Measurements from ENCODE around the gene HES6. TPM values are rescaled to one million over a fixed set of nuclear protein-coding genes. Genes with fewer than 3 reads are reported as not detected.
A peak's percentile ranks its signal among the peaks of the same experiment; 100 is the strongest.

The HES6 gene
- total RNA-seq, 1 donor from 2014 or later = 10.3 TPM

DNA sequence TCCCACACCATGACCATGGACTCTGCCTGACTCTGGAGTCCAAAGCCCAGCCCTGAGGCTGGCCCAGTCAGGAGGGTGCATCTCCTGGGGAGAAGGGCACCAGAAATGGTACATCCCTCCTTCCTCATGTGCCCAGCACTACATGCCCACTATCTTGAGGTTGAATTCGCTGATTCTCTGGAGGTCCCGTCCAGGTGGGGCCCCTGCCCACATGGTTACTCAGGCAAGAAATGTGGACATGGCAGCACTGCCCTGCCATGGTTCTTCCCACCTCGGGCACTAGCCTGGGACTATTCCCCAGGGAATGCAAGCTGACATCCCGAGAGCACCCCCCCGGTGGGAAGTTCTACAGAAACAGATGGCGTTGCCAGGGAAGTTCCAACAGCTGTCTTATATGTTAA is 15.3 kb upstream of the HES6 start:
- Mint-ChIP-seq H3K27ac (no peak overlapping the region), H3K4me3 (no peak overlapping the region), H3K9me3 (no peaks in the 10 kb centered on the region), H3K36me3 (ENCODE audit: low read depth) (peaks cover 43% of the 10 kb centered on the region), H3K27me3 (no peaks in the 10 kb centered on the region), H3K4me1 (peaks cover 5% of the 10 kb centered on the region)
- intact Hi-C loops (cut with micrococcal nuclease) = no loop called here
- DNase-seq = no peak

DNA sequence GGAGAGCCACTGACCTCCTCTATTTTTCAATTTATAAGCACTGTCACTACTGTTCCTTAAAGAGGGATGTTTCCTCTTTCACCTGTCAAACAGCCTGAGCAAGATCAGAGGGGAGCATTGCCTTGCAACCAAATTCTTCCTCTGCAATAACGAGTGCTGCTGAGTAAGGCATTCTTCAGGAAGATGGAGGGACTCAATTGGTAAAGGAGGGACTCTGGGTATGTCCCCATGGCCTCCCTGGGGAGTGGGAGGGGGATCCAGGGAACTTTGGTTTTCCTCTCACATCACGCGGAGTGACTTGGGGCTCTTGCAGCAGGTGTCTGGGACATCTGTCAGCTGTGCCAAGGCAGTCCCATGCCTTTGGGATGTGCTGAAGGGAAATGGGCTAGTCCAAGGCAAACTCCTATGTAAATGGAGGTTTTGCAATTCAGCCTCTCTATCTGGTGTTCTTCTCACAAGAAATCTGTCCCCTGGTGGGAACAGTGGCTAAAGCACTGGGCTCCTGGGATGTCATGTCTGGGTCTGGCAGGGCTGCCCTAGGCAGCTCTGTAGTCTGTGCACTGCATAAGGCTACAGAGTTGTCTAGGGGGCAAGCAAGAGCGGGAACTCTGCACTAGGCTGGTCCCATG is 14.4 kb upstream of the HES6 start:
- peaks cover 41% of the 10 kb centered on the region for H3K36me3 Mint-ChIP-seq (ENCODE audit: low read depth)

DNA sequence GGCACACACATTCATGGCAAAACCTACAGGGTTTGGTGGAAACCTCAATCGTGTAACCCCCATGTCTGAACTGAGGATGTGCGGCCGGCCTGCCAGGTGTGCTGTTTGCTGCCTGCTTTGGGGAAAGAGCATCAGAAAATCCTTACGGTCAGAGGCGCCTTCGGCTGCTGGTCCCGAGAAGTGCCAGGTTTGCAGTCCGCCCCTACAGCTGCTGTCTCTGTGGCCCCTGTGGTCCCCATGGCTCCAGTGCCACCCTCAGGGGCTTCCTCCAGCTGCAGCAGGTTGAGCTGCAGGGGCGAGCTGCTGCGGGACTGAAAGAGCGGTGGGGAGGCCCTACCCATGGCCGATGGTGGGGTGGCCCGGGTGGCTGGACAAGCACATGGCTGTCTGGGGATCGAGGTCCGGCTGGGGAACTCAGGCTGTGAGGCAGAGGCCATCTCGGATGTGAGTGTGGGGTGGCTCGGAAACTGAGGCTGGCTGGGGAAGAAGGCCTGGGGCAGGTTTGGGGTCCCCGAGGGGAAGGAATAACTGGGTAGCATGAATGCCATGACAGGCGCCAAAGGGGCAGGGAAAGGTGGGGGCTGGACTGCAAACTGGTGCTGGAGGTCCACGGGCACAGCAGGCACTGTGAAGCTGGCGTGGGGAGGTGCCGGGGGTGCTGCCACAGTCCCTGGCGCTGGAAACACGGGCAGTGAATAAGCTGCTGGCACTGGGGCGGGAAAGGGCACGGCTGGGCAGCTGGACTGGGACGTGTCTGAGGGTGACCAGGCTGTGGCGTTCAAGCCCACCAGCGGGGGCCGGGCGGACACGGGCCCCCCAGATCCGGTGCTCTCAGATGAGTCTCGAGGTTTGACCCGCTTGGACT is 13.2 kb upstream of the HES6 start:
- Mint-ChIP-seq H3K27ac (no peak overlapping the region), H3K4me1 (no peaks in the 10 kb centered on the region)

More for the DNA sequence above, 14.4 kb upstream of the HES6 start:
- intact Hi-C loops (cut with micrococcal nuclease) = no loop called here
- Mint-ChIP-seq H3K9me3 (no peaks in the 10 kb centered on the region), H3K27ac (no peak overlapping the region), H3K4me1 (no peaks in the 10 kb centered on the region), H3K27me3 (no peaks in the 10 kb centered on the region), H3K4me3 (no peak overlapping the region)
- no peak for DNase-seq

DNA sequence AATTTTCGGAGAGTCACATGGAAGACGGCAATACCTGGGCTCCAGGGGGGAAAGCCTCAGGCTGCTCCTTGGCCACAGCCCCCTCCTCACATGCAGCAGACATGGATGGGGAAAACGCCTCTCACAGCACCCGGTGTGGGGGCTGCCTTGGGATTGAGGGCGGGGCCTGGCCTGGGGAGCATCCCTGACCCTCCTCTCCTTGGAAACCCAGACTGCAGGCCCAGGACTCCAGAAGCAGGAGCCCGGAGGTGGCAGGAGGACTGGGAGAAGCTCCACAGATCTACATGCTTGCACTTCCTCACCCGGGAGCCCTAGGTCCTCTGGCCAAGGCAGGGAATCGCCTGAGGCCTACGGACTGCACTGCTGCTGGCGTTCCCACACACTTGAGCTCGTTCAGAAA is 12.1 kb upstream of the HES6 start:
- intact Hi-C loops (cut with micrococcal nuclease) = no loop called here
- H3K9me3 Mint-ChIP-seq = no peaks in the 10 kb centered on the region

More for the DNA sequence above, 13.2 kb upstream of the HES6 start:
- Mint-ChIP-seq H3K4me3 (no peak overlapping the region), H3K9me3 (no peaks in the 10 kb centered on the region), H3K27me3 (no peaks in the 10 kb centered on the region), H3K36me3 (ENCODE audit: low read depth) (peaks cover 37% of the 10 kb centered on the region)
- intact Hi-C loops (cut with micrococcal nuclease) = no loop called here
- DNase-seq = no peak

DNA sequence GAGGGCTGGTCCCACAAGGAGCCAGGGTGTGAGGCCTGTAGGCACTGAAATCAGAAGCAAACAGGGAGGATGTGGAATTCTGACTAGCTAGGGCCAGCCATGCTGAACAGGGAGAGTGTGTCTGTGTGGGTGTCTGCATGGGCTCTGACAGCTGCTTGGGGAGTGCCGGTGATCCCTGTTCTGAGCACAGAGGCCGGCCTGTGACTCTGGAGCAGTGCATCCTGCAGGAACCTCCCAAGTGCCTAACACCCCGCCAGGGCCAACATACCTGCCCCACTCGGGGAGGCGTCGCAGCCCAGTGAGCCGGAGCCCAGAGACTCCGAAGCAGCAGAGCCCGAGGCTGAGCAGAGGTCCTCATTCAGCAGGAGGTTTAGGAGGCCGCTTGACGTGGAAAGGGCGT is 11.5 kb upstream of the HES6 start:
- no peaks in the 10 kb centered on the region for H3K4me1 Mint-ChIP-seq
- H3K9me3 Mint-ChIP-seq = no peaks in the 10 kb centered on the region
- no peak overlapping the region for H3K27ac Mint-ChIP-seq

More for the DNA sequence above, 12.1 kb upstream of the HES6 start:
- DNase-seq = no peak
- no peak overlapping the region for H3K27ac Mint-ChIP-seq
- H3K4me3 Mint-ChIP-seq = no peak overlapping the region
- H3K36me3 Mint-ChIP-seq (ENCODE audit: low read depth) = peaks cover 40% of the 10 kb centered on the region
- no peaks in the 10 kb centered on the region for H3K4me1 Mint-ChIP-seq
- H3K27me3 Mint-ChIP-seq = no peaks in the 10 kb centered on the region

DNA sequence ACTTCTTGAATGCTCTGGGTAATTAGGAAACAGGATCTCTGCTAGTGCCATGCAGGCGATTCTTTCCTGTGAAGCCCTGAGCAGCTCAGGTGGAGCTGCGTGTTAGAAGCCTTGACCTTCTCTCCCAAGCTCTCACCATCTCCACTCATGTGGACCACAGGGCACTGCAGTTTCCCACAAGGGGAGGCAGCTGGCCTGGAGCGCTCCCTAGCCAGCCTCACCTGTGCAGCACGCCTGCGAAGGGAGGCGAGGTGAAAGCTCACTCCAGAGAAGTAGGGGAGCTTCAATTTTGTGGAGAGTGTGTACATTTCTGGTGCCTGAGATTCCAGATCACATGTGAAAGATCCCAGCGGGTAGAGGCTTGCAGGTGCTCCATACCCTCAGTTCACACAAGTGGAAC is 11.1 kb upstream of the HES6 start:
- Mint-ChIP-seq H3K4me1 (no peaks in the 10 kb centered on the region), H3K4me3 (no peak overlapping the region)

More for the DNA sequence above, 11.5 kb upstream of the HES6 start:
- peaks cover 39% of the 10 kb centered on the region for H3K36me3 Mint-ChIP-seq (ENCODE audit: low read depth)
- no peak overlapping the region for H3K4me3 Mint-ChIP-seq
- H3K27me3 Mint-ChIP-seq = no peaks in the 10 kb centered on the region
- no peak for DNase-seq
- intact Hi-C loops (cut with micrococcal nuclease) = no loop called here

DNA sequence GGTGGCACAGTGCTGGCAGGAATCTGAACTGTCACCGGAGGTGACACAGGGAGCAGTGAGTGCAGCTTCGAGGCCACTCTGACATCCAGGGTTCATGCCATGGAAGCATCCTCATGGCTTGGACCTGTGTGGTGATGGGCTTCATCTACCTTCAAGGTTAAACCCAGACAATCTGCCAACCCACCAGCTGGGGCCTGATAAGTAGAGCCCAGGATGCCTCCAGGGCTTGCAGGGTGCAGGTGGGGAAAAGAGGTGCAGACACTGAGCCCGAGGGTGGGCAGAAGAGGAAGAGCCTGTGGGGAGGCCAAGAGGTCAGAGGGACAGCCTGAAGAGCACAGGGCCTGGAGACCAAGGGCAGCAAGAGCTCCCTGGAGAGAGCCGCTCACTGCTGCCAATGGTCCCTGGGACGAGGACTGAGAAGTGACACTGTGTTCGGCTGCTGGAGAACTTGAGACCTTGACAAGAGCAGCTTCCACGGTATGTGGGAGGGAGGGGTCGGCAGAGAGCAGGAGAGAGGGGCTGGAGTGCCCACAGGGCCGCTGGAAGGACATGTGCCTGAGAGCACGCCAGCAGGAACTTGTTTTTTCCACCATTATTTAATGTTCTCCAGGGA is 8.1 kb upstream of the HES6 start:
- H3K9me3 Mint-ChIP-seq = no peaks in the 10 kb centered on the region
- peaks cover 33% of the 10 kb centered on the region for H3K36me3 Mint-ChIP-seq (ENCODE audit: low read depth)
- no peak overlapping the region for H3K27ac Mint-ChIP-seq
- intact Hi-C loops (cut with micrococcal nuclease) = no loop called here
- no peak overlapping the region for H3K4me3 Mint-ChIP-seq
- no peaks in the 10 kb centered on the region for H3K4me1 Mint-ChIP-seq
- DNase-seq = no peak
- H3K27me3 Mint-ChIP-seq = no peaks in the 10 kb centered on the region

More for the DNA sequence above, 11.1 kb upstream of the HES6 start:
- Mint-ChIP-seq H3K27me3 (no peaks in the 10 kb centered on the region), H3K9me3 (no peaks in the 10 kb centered on the region), H3K27ac (no peak overlapping the region), H3K36me3 (ENCODE audit: low read depth) (peaks cover 39% of the 10 kb centered on the region)
- DNase-seq = no peak
- intact Hi-C loops (cut with micrococcal nuclease) = no loop called here

DNA sequence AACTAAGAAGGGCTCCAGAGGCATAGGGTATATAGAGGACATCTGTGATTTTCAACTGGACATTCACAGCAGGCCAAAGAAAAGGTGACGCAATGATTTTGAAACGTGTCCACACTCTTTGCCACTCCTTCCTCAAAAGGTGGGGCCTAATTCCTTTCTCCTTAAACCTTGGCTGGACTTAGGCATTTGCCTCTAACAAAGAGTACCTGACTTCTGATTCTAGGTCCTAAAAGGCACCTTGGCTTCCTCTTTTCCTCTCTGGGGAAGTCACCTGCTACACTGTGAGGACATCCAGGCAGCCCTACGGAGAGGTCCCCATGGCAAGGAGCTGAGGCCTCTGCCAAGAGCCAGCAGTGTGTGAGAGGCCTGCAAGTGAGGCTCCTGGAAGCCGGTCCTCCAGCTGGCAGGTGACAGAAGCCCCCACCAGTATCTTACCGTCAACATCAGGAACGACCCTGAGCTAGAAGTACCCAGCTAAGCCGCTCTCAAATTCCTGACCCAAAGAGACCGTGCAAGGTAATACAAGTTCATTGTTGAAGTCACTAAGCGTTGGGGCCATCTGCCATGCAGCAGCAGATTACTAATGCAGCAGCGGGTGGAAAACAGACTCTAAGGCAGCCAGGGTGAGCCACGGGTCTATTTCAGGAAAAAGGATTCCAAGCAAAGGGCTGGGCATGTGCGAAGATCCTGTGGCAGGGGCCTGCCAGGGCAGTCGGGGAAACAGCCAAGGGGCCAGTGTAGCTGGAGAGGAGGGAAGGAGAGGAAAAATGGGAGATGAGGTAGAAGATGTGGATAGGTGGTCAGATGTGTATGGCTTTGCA is 7.4 kb upstream of the HES6 start:
- Mint-ChIP-seq H3K36me3 (ENCODE audit: low read depth) (peaks cover 32% of the 10 kb centered on the region), H3K9me3 (no peaks in the 10 kb centered on the region), H3K27me3 (peaks cover 2% of the 10 kb centered on the region), H3K4me3 (no peak overlapping the region), H3K27ac (no peak overlapping the region), H3K4me1 (no peaks in the 10 kb centered on the region)
- intact Hi-C loops (cut with micrococcal nuclease) = no loop called here
- DNase-seq = no peak

DNA sequence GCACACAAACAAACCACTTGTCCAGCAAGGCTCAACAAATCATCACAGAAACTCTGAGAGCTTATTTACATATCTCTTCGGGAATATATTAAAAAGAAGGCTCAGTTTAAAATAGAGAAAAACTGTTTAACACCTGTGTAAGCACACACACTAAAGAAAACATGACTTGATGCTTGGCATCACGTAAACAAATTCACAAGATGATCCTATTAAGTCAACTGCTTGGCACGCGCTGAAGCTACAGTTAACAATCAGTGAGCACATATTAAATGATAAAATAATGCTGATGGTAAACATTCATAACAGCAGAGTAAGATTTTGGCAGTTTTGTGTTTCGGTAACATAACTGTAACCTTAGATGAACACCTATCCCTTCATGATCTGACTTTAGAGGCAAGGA is 4.3 kb upstream of the HES6 start:
- Mint-ChIP-seq H3K9me3 (no peaks in the 10 kb centered on the region), H3K4me3 (no peak overlapping the region), H3K27me3 (peaks cover 16% of the 10 kb centered on the region), H3K27ac (no peak overlapping the region), H3K36me3 (ENCODE audit: low read depth) (peaks cover 22% of the 10 kb centered on the region), H3K4me1 (peaks cover 2% of the 10 kb centered on the region)
- intact Hi-C loops (cut with micrococcal nuclease) = no loop called here
- no peak for DNase-seq

DNA sequence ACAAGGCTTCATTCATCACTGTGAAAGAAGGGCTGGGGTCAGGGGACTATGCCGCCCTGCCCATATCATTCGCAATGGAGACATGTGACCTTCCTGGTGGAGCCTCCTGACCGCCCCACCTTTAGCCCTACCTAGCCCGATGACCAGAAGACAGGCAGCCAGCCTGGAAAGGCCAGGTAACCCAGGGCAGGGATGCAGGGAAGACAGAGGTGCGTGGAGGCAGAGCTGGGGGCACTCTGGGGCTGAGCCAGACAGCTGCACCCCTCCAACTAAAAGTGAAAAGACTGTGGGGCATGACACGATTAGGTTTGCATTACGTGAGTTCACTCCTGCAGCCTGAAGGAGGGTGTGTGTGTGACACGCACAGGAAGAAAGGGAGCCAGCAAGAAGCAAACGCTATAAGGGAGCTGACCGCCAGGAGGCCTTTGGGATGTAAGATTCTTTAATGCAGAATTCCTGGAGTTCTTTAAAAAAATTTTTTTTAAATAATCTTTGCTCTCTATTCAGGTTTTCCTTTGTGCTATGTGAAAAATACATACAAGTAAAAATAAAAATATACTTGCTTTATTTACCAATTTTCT is 3.7 kb upstream of the HES6 start:
- no peaks in the 10 kb centered on the region for H3K9me3 Mint-ChIP-seq
- intact Hi-C loops (cut with micrococcal nuclease) = no loop called here

DNA sequence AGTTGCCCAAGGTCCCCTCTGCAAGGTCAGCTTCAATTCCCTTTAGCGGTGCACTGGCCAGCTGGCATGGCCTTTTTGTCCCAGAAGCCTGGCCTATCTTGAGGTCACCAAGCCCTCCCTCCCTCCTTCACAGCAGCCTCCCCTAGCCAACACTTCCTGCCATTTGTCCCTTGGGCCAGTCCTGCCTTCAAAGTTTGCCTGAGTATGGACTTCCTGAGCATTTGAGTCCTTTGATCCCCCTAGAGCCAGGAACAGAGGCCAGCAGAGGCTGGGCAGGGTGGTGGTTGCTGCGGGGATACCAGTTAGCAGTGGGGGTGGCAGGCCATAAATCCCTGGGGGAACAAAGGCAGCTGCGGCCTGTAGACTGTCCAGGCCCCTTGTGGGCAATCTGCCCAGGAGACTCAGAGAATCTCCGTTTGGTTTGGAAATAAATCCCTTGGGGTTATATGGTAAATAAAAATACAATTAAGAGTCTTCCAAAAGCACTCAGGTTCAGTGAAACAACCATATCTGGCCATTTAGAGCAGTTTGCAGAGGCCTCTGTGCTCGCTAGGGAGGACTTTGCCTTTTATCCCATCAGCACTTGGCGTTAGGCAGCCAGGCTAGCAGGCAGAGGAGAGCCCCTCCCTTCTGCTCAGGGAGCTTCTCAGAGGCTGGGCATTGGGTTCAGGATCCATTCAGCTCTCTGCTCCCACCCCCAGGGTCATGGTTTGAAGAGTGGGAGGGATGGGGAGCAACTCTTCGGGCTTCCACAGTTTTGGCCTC is 3.1 kb upstream of the HES6 start:
- Mint-ChIP-seq H3K9me3 (no peaks in the 10 kb centered on the region), H3K4me1 (peaks cover 2% of the 10 kb centered on the region), H3K27me3 (peaks cover 23% of the 10 kb centered on the region), H3K4me3 (no peak overlapping the region), H3K36me3 (ENCODE audit: low read depth) (peaks cover 19% of the 10 kb centered on the region), H3K27ac (no peak overlapping the region)
- intact Hi-C loops (cut with micrococcal nuclease) = no loop called here
- DNase-seq = no peak

More for the DNA sequence above, 3.7 kb upstream of the HES6 start:
- Mint-ChIP-seq H3K27me3 (peaks cover 17% of the 10 kb centered on the region), H3K4me1 (peaks cover 2% of the 10 kb centered on the region), H3K36me3 (ENCODE audit: low read depth) (peaks cover 22% of the 10 kb centered on the region), H3K27ac (no peak overlapping the region), H3K4me3 (no peak overlapping the region)
- no peak for DNase-seq

DNA sequence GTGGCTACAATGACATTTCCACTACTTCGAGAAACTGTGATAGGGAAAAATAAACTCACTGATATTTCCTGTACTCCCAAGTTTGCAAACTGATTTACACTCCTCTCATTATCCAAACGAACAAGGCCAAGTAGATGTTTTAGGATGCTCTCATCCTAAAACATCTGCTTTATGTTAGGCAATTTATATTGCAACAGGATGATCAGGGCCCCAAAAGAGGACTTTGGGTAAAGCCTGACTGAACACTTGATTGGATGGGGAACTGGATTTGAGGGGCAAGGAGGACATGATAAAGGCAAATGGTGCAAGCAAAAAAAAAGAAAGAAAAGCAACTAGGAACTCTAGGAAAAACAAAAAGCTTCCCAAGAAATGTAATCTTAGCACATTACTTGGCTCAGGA is 2.1 kb upstream of the HES6 start:
- Mint-ChIP-seq H3K4me3 (peak overlapping the region; percentile 61), H3K9me3 (no peaks in the 10 kb centered on the region), H3K36me3 (ENCODE audit: low read depth) (peaks cover 16% of the 10 kb centered on the region), H3K27ac (no peak overlapping the region), H3K4me1 (peaks cover 2% of the 10 kb centered on the region), H3K27me3 (peaks cover 30% of the 10 kb centered on the region)
- intact Hi-C loops (cut with micrococcal nuclease) = loop anchor here (2.0 kb wide), 1 partner anchor 39 kb away; the partner anchor contains the start of gene ILKAP
- no peak for DNase-seq
